ENCODE results near the gene PSRC1.

DNA sequence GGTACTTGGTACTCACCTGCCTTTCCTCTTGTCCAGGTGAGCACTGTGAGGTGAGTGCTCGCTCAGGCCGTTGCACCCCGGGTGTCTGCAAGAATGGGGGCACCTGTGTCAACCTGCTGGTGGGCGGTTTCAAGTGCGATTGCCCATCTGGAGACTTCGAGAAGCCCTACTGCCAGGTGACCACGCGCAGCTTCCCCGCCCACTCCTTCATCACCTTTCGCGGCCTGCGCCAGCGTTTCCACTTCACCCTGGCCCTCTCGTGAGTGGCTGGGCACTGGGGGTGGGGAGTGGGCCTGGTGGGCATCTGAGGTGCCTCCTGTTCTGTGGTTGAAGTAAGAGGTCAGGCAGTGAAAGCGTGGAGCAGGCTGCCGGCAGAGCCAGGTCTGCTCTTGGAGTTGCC, 21.9 kb downstream of the PSRC1 start:
- no peak for TF ChIP-seq CTCF (IDR thresholded peaks at IDR 0.05)
- no peak for TF ChIP-seq POLR2A (IDR thresholded peaks at IDR 0.05)
